ENCODE data around the gene TMEM213. TPM values are rescaled to one million over a fixed set of nuclear protein-coding genes. Genes with fewer than 3 reads are reported as not detected.
A peak's percentile ranks its signal among the peaks of the same experiment; 100 is the strongest.
"Not testable (repeated sequence)": the region's sequence is repeated elsewhere in the genome, so short reads cannot be mapped to it uniquely, and the experiment has no call there.

Gene TMEM213
- total RNA-seq, 1 experiment from 2014 or later: not detected

DNA sequence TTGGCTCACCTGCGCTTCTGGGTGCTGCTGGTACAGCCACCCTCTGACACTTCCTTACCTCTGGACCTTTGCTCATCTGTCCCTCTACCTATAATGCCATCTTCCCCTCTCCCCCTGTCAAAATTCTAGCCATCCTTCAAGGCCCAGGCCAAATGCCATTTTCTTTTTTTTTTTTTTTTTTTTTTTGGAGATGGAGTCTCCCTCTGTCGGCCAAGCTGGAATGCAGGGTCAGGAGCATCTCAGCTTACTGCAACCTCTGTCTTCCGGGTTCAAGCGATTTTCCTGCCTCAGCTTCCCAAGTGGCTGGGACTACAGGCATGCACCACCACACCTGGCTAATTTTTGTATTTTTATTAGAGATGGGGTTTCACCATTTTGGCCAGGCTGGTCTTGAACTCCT is 748 bp upstream of the TMEM213 start:
- not testable (repeated sequence) for DNase-seq (ENCODE audit: low read depth)

DNA sequence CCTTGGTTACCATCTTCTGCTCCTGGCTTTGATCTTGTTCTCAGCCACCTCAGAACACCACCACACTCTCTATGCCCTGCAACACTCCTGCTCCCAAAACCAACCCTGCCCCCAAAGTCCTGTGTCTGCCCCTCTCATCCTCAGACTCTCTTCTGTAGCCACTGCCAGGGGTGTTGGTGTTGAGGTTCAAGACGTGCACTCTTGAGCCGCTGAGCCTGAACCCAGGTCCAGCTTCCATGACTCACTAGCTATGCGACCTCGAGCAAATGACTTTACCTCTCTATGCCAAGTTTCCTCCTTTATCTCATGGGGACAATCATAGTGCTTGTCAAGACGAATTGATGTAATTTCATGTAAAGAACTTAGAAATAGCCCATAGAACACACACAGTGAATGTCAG is 1.0 kb downstream of the TMEM213 start:
- DNase-seq (ENCODE audit: low read depth): no peak

DNA sequence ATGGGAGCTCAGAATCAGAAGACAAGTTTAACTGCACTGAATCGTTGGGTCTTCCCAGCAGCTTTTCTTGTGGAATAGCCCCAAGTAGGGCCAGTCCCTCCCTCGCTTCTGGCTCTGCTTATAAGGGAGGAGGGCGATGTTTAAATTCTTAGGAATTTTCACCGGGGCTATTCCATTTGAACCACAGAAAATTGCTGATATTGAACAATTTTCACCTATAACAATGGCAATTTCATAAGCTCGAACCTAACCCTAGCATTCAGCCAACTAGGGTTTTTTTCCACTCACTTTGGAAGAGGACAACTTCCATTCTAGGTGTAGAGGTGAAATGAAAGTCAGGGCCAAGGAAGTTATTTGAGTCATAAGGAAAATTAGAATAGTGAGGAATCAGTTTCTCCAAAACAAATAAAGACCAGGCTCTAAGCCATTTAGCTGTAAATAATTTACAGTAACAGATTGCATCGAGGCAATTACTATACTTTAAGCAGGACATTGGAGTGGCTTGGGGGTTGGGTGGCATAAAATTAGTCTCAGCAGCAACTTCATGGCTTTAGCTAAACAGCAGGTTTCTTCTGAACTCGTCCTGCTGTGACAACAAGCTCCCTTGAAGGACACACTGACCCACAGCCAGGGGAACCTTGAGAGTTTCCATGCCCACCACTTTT is 1.7 kb downstream of the TMEM213 start:
- DNase-seq (ENCODE audit: low read depth): no peak

DNA sequence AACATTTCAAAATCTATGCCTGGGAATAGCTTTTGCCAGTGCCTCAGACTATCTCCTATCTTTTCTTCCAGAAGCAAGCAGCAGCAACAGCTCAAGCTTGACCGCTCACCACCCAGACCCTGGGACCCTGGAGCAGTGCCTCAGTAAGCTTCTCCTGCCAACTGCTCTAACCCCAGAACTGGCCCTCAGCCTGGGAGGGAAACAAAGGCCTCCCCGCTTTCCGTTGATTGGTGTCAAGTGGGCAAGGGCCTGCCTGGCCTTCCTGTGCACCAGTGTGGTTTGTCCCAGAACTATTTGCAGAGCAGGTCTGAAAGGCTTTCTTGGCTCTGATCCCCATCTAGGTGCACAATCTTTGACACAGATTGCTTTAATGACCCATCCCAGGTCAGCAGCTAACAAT is 3.5 kb downstream of the TMEM213 start:
- DNase-seq (ENCODE audit: low read depth): no peak

DNA sequence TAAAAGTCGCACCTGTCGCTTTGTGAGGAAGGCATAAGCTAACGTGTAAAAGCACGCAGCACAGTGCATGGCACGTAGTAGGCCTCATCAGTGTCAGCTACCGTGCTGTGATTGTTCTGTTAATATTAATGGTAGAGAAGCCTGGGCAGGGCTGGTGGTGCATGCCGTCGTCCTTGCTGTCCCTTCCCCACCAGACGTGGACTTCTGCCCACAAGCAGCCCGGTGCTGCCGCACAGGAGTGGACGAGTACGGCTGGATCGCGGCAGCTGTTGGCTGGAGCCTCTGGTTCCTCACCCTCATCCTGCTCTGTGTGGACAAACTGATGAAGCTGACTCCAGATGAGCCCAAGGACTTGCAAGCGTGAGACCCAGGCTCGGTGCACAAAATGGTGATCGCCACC is 4.9 kb downstream of the TMEM213 start:
- no peak for DNase-seq (ENCODE audit: low read depth)

DNA sequence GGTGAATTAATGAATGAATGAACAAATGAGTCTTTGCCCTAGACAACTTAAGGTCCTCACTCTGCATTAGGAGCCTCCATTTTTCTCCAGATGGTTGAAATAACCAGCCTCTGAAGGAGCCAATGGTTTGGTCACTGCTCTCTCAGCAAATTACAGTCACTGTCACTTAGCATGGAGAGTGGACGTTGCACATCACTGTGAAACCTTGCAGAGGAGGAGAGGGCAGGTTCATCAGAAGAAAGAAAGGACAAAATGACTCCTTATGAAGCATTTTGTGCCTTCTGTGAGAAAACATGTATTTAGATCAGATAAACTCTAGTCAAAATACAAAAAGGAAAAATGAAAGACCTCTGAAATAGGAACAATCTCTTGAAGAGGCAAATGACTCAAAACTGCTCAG is 6.8 kb downstream of the TMEM213 start:
- no peak for DNase-seq (ENCODE audit: low read depth)

DNA sequence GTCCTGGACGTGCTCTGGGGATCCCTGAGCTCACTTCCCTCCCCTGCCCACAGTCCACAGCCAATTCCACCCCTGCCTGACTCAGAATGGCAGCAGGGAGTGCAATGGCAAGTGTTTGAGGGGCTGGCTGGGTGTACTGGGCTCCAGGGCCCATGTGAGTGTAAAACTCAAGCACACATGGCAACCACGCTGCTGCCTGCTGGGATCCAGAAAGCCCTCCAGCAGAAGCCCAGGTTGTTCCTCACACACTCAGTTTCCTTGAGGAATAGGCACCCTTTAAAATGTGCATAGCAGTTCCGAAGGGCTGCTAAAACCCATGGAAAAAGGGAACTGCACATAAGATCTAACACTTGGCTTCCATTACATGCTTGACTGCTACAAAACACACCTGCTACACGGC is 11.6 kb downstream of the TMEM213 start:
- DNase-seq (ENCODE audit: low read depth): no peak

DNA sequence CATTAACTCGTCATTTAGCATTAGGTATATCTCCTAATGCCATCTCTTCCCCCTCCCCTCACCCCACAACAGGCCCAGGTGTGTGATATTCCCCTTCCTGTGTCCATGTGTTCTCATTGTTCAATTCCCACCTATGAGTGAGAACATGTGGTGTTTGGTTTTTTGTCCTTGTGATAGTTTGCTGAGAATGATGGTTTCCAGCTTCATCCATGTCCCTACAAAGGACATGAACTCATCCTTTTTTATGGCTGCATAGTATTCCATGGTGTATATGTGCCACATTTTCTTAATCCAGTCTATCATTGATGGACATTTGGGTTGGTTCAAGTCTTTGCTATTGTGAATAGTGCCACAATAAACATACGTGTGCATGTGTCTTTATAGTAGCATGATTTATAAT is 13.5 kb downstream of the TMEM213 start:
- not testable (repeated sequence) for DNase-seq (ENCODE audit: low read depth)

DNA sequence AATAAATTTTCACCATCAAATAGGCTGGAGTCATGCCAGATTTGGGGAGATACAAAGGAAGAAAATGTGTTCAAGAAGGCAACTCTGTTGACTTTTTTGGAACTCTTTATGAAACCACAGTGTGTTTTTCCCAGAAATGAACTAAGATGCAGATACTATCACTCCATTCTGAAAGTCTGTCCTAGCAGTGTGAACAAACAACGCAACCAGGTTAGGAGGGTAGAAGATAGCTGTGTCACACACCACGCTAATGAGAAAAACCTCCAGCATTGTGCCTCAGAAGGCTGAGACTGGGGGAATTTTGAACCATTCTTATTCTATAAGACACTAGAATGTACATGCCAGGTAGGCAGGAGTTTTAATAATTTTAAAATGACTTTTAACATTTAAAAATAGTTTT is 16.2 kb downstream of the TMEM213 start:
- no peak for DNase-seq (ENCODE audit: low read depth)

DNA sequence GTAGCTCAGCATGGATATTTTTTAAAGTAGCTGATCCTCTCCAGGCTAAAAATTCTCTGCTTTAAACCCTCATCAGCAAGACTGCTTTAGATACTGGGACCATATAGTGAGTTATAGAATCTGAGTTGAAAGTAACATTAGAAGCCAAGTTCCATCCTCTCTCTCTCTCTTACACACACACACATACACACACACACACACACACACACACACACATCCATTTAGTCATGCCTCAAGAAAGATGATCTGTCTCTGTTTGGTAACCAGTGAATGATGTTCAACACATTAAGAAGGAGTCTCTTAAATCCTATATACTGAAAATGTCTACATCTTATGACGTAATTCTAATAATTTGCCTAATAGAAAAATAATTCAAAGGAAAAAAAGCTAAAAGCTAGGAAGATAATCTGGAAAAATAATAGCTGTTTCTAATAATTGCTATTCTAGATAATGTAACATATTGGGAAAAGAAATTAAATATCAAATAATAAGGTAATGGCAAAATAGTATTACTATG is 17.1 kb downstream of the TMEM213 start:
- peak; percentile 13 for DNase-seq (ENCODE audit: low read depth)

DNA sequence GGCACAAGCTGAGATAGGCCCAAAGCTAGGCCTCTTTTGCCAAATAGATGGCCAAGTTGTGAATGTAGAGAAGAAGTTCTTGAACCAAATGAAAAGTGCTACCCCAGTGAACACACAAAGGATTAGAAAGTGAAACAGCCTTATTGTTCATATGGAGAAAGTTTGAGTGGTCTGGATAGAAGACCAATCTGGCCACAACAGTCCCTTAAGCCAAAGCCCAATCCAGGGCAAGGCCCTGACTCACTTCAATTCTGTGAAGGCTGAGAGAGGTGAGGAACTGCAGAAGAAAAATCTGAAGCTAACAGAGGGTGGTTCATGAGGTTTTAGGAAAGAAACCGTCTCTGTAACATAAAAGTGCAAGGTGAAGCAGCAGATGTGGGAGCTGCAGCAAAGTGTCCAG is 18.9 kb downstream of the TMEM213 start:
- DNase-seq (ENCODE audit: low read depth): no peak

DNA sequence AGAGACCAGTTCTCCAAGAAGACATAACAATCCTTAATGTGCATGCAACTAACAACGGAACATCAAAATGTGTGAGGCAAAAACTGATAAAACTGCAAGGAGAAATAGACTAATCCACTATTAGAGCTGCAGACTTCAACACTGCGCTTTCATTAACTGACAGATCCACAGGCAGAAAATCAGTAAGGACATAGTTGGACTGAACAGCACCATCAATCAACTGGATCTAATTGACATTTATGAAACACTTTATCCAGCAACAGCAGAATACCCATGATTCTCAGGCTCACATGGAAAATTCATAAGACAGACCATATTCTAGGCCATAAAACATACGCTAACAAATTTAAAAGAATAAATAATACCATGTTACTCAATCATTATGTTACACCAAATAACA is 21.8 kb downstream of the TMEM213 start:
- DNase-seq (ENCODE audit: low read depth): no peak

DNA sequence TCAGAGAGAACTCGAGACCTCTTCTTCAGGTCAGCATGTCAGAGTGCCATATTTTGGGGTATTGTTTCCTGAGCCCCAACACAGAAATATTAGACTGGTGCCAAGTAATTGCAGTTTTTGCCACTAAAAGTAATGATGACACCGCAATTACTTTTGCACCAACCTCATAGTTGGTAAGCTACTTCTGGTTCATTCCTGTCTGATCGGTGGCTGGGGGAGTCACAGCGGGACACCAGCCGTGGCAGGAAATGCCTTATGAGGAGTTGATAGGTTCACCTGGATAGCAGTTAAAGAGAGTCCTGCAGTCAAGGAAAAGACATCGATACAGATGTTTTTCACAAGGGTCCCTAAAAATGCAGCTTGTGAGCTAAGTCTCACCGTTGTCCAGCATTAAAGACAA is 24.1 kb downstream of the TMEM213 start:
- DNase-seq (ENCODE audit: low read depth): no peak

DNA sequence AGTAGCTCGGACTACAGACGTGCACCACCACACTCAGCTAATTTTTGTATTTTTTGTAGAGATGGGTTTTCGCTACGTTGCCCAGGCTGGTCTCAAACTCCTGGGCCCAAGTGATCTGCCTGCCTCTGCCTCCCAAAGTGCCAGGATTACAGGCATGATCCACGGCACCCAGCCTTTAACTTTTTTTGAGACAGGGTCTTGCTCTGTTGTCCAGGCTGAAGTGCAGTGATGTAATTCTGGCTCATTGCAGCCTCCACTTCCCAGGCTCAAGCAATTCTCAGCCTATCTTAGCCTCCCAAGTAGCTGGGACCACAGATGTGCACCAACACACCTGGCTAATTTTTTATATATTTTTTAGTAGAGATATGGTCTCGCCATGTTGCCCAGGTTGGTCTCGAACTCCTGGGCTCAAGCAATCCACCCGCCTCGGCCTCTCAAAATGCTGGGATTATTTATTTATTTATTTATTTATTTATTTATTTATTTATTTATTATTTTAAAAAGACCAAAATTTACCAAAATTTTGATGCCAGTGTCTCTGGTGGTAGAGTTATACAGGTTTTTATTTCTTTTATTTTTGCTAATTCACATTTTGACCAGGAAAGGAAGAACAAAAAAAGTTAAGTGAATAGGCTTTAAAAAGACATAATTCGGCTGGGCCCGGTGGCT is 25.2 kb downstream of the TMEM213 start:
- DNase-seq (ENCODE audit: low read depth): no peak

DNA sequence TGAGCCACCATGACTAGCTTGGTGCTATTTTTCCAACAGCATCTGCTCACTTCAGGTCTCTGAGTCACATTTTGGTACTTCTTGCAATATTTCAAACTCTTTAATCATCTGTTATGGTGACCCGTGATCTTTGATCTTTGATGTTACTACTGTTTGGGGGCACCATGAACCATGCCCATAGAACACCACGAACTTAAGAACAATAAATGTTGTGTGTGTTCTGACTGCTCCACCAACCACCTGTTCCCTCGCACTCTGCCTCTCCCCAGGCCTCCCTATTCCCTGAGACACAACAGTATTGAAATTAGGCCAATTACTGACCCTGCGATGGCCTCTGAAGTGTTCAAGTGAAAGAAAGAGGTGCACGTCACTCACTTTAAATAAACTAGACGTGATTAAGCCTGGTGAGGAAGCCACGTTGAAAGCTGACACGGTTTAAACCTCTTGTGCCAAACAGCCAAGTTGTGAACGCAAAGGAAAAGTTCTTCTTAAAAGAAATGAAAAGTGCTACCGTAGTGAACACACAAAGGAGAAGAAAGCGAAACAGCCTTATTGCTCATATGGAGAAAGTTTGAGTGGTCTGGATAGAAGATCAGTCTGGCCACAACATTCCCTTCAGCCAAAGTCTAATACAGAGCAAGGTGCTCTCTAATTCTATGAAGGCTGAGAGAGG is 27.4 kb downstream of the TMEM213 start:
- peak; percentile 10 for DNase-seq (ENCODE audit: low read depth)

DNA sequence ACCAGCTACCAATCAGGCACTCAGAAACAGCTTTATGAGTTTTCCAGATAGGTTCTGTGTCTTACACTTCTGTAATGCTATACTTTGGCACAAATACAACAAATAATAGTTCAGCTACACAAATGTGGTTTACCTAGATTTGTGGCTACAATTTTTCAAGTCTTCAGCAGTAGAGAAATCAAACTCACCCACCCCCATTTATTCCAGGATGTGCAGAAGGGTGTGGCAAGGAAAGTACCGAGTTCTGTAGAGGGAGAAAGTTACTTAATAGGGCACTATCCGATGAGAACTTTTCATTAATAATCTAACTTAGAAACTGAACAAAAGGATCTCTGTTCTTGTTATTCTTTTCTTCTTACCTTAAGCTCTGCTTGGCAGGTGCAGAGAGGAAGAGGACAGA is 30.5 kb downstream of the TMEM213 start:
- DNase-seq (ENCODE audit: low read depth): no peak

DNA sequence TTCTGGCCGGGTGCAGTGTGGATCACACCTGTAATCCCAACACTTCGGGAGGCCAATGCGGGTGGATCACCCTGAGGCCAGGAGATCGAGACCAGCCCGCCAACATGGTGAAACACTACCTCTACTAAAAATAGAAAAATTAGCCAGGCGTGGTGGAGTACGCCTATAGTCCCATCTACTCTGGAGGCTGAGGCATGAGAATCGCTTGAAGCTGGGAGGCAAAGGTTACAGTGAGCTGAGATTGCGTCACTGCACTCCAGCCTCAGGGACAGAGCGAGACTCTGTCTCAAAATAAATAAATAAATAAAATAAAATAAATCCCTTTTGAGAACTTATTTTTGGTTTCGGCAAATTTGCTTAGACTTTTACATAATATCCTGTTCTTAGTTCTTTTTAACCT is 31.5 kb downstream of the TMEM213 start:
- DNase-seq (ENCODE audit: low read depth): no peak

DNA sequence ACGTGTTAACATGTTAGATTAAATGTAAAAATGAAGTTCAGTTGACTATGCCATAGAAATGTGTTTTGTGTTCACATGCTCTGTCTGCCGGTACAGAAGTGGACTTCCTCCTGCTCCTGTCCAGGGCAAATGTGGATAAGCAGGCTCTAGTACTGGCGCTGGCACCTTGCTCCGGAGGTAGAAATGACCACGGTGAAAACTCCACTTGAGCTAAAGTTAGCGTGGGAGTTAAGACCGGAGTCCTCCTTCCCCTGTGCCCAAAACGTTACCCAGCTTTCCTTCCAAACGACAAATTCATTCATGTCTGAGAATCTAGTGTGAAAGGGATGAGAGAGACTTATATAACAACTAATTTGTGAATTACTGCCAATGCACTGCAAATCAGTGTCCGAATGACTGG is 35.2 kb downstream of the TMEM213 start:
- no peak for DNase-seq (ENCODE audit: low read depth)

DNA sequence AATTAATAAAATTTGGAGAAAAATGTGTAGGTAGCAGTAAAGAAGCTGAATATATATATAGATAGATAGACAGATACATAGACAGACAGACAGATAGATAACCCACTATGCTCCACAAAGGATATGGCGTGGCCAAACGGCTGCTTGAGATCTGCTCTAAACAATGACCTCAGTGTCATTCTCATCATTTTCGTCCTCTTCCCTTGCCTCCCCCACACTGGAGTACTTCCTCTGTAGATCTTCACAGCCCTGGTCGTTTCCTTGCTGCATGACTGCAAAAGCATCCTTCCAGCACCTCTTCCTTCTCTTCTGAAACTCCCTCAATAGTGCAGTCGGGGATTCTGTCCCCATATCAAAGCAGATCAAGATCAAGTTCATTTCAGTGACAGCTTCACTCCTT is 35.8 kb downstream of the TMEM213 start:
- no peak for DNase-seq (ENCODE audit: low read depth)

DNA sequence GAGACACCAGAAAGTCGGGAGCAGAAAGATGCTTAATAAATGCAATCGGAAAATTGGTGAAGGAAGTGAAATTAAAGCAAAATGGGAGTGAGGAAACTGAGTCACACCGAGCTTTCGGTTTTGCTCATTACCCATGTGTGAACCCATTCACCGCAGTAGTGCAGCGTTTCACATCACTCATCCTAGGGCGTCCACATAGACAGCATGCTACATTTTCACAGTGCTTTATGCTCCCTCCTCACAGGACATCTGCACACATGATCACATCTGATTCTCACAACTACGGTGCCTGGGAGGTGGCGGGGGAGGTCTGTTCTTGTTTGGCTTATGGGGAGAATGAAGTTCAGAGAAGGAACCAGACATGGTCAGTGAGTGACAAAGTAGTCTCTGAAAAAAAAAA is 36.8 kb downstream of the TMEM213 start:
- no peak for DNase-seq (ENCODE audit: low read depth)

DNA sequence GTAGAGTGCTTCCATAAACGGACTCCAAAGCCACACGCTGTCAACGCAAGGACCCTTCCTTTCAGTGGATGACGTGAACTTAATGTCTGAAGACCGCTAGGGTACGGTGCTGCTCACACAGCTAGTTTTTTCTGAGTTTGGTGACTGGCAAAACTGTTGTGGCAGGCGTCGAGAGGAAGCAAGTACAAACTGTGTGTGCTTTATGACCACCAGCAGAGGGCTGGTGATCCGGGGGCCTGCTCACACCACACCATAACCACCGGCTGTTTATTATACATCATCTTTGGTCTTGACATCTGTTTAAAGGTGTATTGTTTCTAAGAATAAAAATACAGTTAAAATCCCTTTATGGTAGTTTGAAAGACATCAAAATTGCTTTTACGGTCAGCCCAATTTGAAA is 37.3 kb downstream of the TMEM213 start:
- DNase-seq (ENCODE audit: low read depth): no peak

DNA sequence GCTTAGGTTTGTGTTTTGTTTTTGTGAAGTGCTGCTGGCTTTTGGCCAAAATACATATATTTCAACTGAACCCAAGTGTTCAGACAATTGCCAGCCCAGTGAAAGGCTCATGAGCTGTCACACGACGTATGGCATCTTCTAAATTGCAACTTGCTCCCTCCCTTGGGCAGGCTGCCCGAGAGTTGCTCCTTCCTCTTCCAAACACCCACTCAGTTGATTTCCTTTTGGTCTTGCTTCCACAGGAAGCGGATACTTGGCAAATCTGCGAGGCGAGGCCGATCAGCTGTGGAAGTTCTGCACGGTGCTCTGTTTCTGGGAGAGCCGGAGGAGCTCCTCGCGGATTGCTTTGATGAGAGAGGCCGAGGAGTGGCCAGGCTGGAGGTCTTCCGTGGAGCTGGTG is 39.8 kb downstream of the TMEM213 start:
- no peak for DNase-seq (ENCODE audit: low read depth)

DNA sequence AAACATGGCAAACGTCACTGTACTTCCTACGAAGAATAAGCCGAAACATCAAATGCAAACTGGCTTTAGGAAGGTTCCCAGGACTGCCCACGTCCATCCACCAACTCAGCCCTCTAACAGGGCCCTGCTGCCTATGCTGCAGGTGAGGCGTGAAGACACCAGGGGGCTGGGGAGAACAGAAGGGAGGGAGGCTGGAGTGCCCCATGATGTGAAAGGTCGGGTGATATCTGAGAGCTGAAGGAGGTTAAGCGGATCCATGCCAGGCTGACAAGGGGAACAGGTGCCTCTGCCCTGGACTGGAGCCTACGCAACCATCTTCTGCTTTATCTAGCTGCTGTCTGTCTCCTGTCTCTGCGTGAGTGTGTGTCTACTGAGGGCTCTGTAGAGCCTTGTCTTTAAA is 40.4 kb downstream of the TMEM213 start:
- no peak for DNase-seq (ENCODE audit: low read depth)
